Measurements from ENCODE around the gene AP5Z1.
"Not testable (repeated sequence)": the region's sequence is repeated elsewhere in the genome, so short reads cannot be mapped to it uniquely, and the experiment has no call there.

AP5Z1 gene

DNA sequence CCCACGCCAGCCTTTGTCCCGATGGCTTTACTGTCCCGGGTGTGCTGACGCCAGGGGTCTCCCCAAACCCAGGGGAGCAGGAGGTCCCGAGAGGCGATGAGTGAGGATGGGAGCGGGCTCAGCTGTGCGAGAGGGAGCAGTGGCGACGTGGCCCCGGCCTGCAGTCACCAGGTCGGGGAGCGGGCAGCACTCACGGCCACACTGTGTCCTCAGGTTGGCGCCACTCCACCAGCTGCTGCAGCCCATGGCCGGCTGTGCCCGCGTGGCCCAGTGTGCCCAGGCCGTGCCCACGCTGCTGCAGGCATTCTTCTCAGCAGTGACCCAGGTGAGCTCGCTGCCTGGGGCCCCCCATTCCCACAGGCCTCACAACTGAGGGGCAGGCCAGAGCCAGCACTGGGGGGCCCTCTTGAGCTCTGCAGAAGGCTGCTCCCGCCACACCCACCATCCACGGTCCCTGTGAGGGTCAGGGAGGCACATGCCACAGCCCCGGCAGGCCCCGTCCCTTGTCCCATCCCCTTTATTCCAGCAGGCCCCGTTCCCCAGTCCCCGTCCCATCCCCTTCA, 13.3 kb downstream of the AP5Z1 start:
- DNase-seq (ENCODE audit: low spot score) = no peak

- DNase-seq (ENCODE audit: low spot score) = no peak
These were observed 14.0 kb downstream of the AP5Z1 start for GRCh38 chr7:4789194-4790077.

DNA sequence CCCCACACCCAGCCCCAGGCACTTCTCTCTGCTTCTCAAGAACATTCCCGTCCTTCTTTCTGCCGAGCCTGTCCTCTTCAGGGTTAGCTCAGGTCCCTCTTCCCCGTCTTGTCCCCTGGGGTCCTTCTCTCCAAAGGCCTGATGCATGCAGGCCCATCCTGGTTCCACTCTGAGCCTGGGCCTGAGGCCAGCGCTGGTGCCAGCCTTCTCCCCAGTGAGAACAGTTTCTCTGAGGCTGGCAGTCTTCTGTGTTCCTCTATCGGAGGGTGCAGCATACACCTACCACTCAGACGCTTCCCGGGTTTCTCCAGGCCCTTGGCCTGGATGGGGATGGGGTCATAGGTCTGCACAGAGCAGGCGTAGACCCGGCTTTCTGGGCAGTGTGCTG, 14.6 kb downstream of the AP5Z1 start:
- no peak for DNase-seq (ENCODE audit: low spot score)

DNA sequence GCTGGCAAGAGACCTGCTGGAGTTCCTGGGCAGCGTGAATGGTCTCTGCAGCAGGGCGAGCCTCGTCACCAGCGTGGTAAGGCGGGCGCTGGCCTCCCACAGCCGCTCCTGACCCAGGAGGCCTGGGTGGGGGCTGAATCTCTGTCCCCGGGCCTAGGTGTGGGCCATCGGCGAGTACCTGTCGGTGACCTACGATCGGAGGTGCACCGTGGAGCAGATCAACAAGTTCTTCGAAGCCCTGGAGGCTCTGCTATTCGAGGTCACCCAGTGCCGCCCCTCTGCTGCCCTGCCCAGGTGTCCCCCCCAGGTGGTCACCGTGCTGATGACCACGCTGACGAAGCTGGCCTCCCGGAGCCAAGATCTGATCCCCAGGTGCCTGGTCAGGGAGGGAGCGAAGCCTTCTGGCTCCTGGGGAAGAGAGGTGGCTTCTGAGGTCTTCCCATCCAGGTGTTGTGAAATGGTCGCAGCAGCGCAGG, 15.1 kb downstream of the AP5Z1 start:
- DNase-seq (ENCODE audit: low spot score) = no peak

- no peak for DNase-seq (ENCODE audit: low spot score)
These were observed 15.8 kb downstream of the AP5Z1 start for GRCh38 chr7:4791101-4791737.

GRCh38 chr7:4791738-4792536, 16.5 kb downstream of the AP5Z1 start:
- peak; percentile 77 for DNase-seq (ENCODE audit: low spot score)

DNA sequence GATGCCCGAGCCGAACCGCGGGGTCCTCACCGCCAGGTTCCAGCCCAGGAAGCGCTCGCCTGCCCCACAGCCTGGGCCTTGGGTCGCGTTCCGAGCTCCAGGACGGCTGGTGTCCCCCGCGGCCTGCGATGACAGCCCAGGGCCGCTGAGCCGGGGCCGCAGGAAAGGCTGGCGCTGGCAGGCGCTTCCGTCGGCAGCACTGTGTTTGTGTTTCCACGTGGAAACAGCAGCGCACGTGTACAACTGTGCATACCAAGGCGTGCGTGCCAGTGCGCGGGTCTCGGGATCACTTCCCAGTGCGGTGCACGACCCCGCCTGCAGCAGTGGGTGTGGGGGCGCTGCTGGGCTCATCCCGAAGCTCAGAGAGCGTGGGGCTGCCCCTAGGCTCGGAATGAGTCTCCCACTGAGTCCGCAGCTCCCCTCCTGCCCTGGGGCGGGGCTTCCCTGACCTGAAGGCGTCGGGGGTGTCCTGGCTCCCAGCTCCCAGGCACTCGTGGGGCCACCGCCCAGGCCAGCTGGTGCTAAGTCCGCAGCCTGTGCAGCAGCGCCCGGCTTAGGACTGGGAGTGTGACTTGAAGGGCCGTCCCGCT, 17.2 kb downstream of the AP5Z1 start:
- DNase-seq (ENCODE audit: low spot score) = no peak

GRCh38 chr7:4793385-4793993, 18.1 kb downstream of the AP5Z1 start:
- not testable (repeated sequence) for DNase-seq (ENCODE audit: low spot score)

DNA sequence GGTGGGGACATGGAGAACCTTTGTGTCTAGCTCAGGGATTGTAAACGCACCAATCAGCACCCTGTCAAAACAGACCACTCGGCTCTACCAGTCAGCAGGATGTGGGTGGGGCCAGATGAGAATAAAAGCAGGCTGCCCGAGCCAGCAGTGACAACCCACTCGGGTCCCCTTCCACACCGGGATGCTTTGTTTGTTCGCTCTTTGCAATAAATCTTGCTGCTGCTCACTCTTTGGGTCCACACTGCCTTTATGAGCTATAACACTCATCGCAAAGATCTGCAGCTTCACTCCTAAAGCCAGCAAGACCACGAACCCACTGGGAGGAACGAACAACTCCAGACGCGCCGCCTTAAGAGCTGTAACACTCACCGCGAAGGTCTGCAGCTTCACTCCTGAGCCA, 18.7 kb downstream of the AP5Z1 start:
- DNase-seq (ENCODE audit: low spot score) = not testable (repeated sequence)

GRCh38 chr7:4794591-4795350, 19.3 kb downstream of the AP5Z1 start:
- no peak for DNase-seq (ENCODE audit: low spot score)

GRCh38 chr7:4796453-4796852, 21.0 kb downstream of the AP5Z1 start:
- no peak for DNase-seq (ENCODE audit: low spot score)

DNA sequence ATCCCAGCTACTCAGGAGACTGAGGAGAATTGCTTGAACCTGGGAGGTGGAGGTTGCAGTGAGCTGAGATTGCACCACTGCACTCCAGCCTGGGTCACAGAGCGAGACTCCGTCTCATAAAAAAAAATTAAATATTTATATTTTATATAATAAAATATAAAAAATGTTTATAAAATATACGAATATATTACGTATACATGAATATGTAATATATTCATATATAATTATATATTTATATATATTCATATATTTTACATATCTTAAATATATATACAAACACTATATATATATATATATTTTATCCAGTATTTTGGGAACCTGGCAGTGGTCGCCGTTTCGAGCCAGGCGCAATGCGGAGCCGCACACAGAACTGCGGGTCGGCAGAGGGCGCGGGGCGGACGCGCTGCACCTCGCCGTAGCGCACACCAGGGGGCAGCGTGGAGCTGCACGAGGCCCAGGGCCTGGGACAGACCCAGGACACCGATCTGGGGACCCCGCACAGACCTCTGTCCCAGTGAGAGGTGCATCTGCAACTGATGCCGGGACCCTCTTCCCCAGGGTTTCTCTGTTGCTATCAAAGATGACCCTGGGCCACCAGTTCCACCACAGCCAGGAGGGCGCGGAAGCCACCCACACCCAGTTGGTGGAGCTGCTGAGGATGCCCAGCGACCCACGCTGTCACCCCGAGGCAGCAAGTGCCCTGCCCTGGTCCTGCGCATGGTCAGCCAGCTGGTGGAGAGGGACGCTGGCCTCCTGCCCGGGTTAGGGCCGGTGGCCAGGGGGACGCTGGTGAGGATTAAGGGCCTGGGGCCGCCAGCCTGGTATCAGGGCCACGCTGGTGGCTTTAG, 22.7 kb downstream of the AP5Z1 start:
- DNase-seq (ENCODE audit: low spot score) = peak; percentile 59

GRCh38 chr7:4798706-4799235, 23.3 kb downstream of the AP5Z1 start:
- DNase-seq (ENCODE audit: low spot score) = no peak

- no peak for DNase-seq (ENCODE audit: low spot score)
These were observed 24.3 kb downstream of the AP5Z1 start for GRCh38 chr7:4799508-4800268.

DNA sequence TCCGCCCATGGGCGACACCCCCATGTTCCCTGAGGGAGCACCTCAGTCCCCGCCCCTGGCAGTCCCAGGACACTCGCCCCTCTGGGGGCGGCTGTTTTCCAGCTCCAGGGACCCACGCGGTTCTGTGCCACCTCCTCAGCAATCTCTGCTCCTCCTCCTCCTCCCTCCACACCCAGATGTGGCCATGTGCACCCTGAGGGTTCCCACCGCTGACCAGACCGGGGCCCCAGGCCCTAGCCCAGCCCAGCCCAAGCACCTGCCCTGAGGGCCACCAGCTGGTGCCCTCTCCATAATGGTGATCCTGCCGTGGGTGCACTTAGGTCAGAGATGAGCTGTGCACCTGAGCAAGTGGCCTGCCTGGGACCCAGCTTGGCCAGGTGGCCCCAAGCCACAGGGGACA, 25.1 kb downstream of the AP5Z1 start:
- DNase-seq (ENCODE audit: low spot score) = no peak

- no peak for DNase-seq (ENCODE audit: low spot score)
These were observed 25.8 kb downstream of the AP5Z1 start for GRCh38 chr7:4800926-4801838.

DNA sequence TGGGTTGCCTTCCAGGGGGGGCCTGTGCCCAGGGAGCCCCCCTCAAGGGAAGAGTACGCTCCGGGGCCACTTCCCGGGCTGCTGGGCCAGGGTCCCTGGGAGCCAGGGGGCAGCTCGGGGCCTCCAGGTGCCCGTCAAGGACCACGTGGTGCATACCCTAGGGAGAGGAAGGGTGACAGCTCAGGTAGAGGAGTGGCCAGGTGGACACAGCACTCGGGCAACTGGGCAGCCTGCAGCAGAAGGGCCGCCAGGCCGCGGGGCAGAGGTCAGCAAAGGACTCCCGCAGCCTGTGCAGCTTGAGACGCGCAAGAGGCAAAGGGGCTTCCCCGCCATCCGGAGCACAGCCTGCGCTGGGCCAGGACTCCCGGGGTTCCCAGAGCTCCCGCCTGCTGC, 26.4 kb downstream of the AP5Z1 start:
- no peak for DNase-seq (ENCODE audit: low spot score)

- not testable (repeated sequence) for DNase-seq (ENCODE audit: low spot score)
These were observed 27.2 kb downstream of the AP5Z1 start for GRCh38 chr7:4802577-4802976.

All from activated CD4-positive, alpha-beta T cell treated with anti-CD3 and anti-CD28 coated beads, Interleukin-2, Interleukin-4, amounts not matched to agents 100 ng/mL and 50 ng/mL, durations not matched to agents 16 hours and 8 hours (primary cell).